ENCODE data around the gene CXCR6. TPM values are rescaled to one million over a fixed set of nuclear protein-coding genes. Genes with fewer than 3 reads are reported as not detected.
"Not testable (repeated sequence)": the region's sequence is repeated elsewhere in the genome, so short reads cannot be mapped to it uniquely, and the experiment has no call there.

Gene CXCR6
- total RNA-seq, 4 donors from 2014 or later = 0.54 to 3.5 (median 0.87) TPM; not detected in 1

GRCh38 chr3:45994419-45995235 is 51.4 kb downstream of the CXCR6 start:
- peak; percentile 9 for ATAC-seq
- Histone ChIP-seq H3K4me1 (peaks cover 5 to 62% (median 35%) of the 10 kb centered on the region in 3 donors), H3K4me3 (peak overlapping the region; percentile 42 to 93), H3K36me3 (no peaks in the 10 kb centered on the region), H3K27ac (peak overlapping the region; percentile 60 to 98 (median 95)), H3K27me3 (no peaks in the 10 kb centered on the region), H3K9me3 (no peaks in the 10 kb centered on the region)
- WGBS, 2 donors (ENCODE audit: low coverage in 1 of 2) = 4 to 15% methylated on average over 4 to 13 of the region's 16 CpGs
- TF ChIP-seq EP300 (IDR thresholded peaks at IDR 0.05) = no peak
- TF ChIP-seq POLR2AphosphoS5 (IDR thresholded peaks at IDR 0.05) = no peak
- no peak for TF ChIP-seq POLR2A (IDR thresholded peaks at IDR 0.05)
- TF ChIP-seq CTCF (IDR thresholded peaks at IDR 0.05) = no peak

GRCh38 chr3:45995236-45996192 is 52.2 kb downstream of the CXCR6 start, which contains the start of gene FYCO1:
Gene FYCO1 (minus strand): TSS chr3:45995824. CDS start chr3:45984910, 10,914 bp downstream.
- Histone ChIP-seq H3K27me3 (no peaks in the 10 kb centered on the region), H3K9me3 (no peaks in the 10 kb centered on the region), H3K4me3 (peak within 1 kb of the TSS; percentile 42 to 93), H3K36me3 (no peaks in the 10 kb centered on the region), H3K27ac (peak within 1 kb of the TSS; percentile 60 to 98 (median 95)), H3K4me1 (peaks cover 5 to 53% (median 34%) of the 10 kb centered on the region in 3 donors)
- TF ChIP-seq CTCF (IDR thresholded peaks at IDR 0.05) (no peak), POLR2A (IDR thresholded peaks at IDR 0.05) (peak; percentile 72 to 78), POLR2AphosphoS5 (IDR thresholded peaks at IDR 0.05) (peak; percentile 91)
- ATAC-seq = peak; percentile 98
- WGBS, 2 donors (ENCODE audit: low coverage in 1 of 2) = 7 to 11% methylated on average over 5 to 9 of the region's 67 CpGs

- not testable (repeated sequence) for H3K27me3 ChIP-seq, H3K27ac ChIP-seq, H3K4me3 ChIP-seq, H3K9me3 ChIP-seq, ATAC-seq, H3K36me3 ChIP-seq
- peaks cover 5 to 34% (median 21%) of the 10 kb centered on the region in 3 donors for H3K4me1 ChIP-seq
- 96% methylated on average over 4 of the region's 19 CpGs; no CpG with 5 or more reads in 1 of the 2 donors for WGBS, 2 donors (ENCODE audit: low coverage in 1 of 2)
Measured at GRCh38 chr3:45997499-45997898, 54.2 kb downstream of the CXCR6 start.

- ATAC-seq = no peak
- no peak overlapping the region for H3K27ac ChIP-seq
- peaks cover under 1 to 30% (median 17%) of the 10 kb centered on the region in 3 donors for H3K4me1 ChIP-seq
- no peak overlapping the region for H3K4me3 ChIP-seq
- no peaks in the 10 kb centered on the region for H3K9me3 ChIP-seq
- no peaks in the 10 kb centered on the region for H3K27me3 ChIP-seq
- 60 to 73% methylated on average over 1 of the region's 2 CpGs for WGBS, 2 donors (ENCODE audit: low coverage in 1 of 2)
- no peaks in the 10 kb centered on the region for H3K36me3 ChIP-seq
- TF ChIP-seq CTCF (IDR thresholded peaks at IDR 0.05) = no peak
- no peak for TF ChIP-seq EP300 (IDR thresholded peaks at IDR 0.05)
- no peak for TF ChIP-seq POLR2AphosphoS5 (IDR thresholded peaks at IDR 0.05)
- TF ChIP-seq POLR2A (IDR thresholded peaks at IDR 0.05) = no peak
Measured at GRCh38 chr3:45997942-45998341, 54.7 kb downstream of the CXCR6 start.

Small RNA genes within 50 kb of the gene (small RNA-seq; reads per million reads assigned to genes)
- gene RF00019 = 0 reads per million in 4 donors

Other genes with a start within 250 kb of the CXCR6 start
- gene SLC6A20, start 146.9 kb upstream of the CXCR6 start, total RNA-seq = 1 to 10 TPM in 1 of 4 donors, under 1 TPM in 3; 0.16 to 1.1 (median 0.26) TPM
- gene LZTFL1, start 101.3 kb upstream of the CXCR6 start, total RNA-seq = 10 to 100 TPM; 12.6 to 30.9 (median 23.3) TPM
- not detected for gene CCR9, start 56.9 kb upstream of the CXCR6 start, total RNA-seq
- gene FYCO1, start 52.4 kb downstream of the CXCR6 start, total RNA-seq = 100 to 1,000 TPM in 2 of 4 donors, 10 to 100 TPM in 2; 66.8 to 144 (median 97.3) TPM
- under 1 TPM in 3 of 4 donors, not detected in 1; under 0.01 to 0.07 (median 0.04) TPM for gene XCR1, start 84.0 kb downstream of the CXCR6 start, total RNA-seq